IPS-18c (cell line): Measurements from ENCODE around the gene CDX1.

Experiments
- H3K4me3 ChIP-seq: 2 replicates; pipeline ENCODE4 v1.7.0; 2013; ENCODE audit warnings: low read depth, mild to moderate bottlenecking, low read length, moderate library complexity; ENCODE audit not compliant: insufficient read depth
- H3K9me3 ChIP-seq: one replicate; pipeline ENCODE4 v1.6.1; 2013; ENCODE audit warnings: mild to moderate bottlenecking, low read length, moderate library complexity; ENCODE audit not compliant: control insufficient read depth, insufficient read depth

CDX1 gene

GRCh38 chr5:150184990-150185912 lies 18.7 kb downstream of the CDX1 start:
- Histone ChIP-seq H3K4me3 (no peak overlapping the region), H3K9me3 (no peaks in the 10 kb centered on the region)

- Histone ChIP-seq H3K9me3 (no peaks in the 10 kb centered on the region), H3K4me3 (0 out of 2 replicates have a peak overlapping the region, but pooled peaks have one; percentile 24)
Observed at GRCh38 chr5:150186137-150186536, 19.6 kb downstream of the CDX1 start.

- Histone ChIP-seq H3K9me3 (no peaks in the 10 kb centered on the region), H3K4me3 (no peak overlapping the region)
Observed at GRCh38 chr5:150186897-150187296, 20.3 kb downstream of the CDX1 start.

- no peak overlapping the region for H3K4me3 ChIP-seq
- H3K9me3 ChIP-seq, result no peaks in the 10 kb centered on the region
Observed at GRCh38 chr5:150188146-150188842, 21.7 kb downstream of the CDX1 start.

- Histone ChIP-seq H3K9me3 (no peaks in the 10 kb centered on the region), H3K4me3 (no peak overlapping the region)
Observed at GRCh38 chr5:150189326-150189725, 22.7 kb downstream of the CDX1 start.

GRCh38 chr5:150189728-150190502 lies 23.3 kb downstream of the CDX1 start, which contains the start of gene SLC6A7:
Gene SLC6A7 (plus strand): TSS chr5:150190062. CDS start chr5:150190328, 266 bp downstream.
- H3K4me3 ChIP-seq, result peak within 1 kb of the TSS; percentile 52

GRCh38 chr5:150190503-150190979 lies 24.0 kb downstream of the CDX1 start:
- no peaks in the 10 kb centered on the region for H3K9me3 ChIP-seq
- peak overlapping the region; percentile 52 for H3K4me3 ChIP-seq

More at GRCh38 chr5:150189728-150190502, 23.3 kb downstream of the CDX1 start, which contains the start of gene SLC6A7:
- H3K9me3 ChIP-seq, result no peaks in the 10 kb centered on the region

- no peak overlapping the region; the same call in 1 of the 2 replicates for H3K4me3 ChIP-seq
- no peaks in the 10 kb centered on the region for H3K9me3 ChIP-seq
Observed at GRCh38 chr5:150190987-150191386, 24.4 kb downstream of the CDX1 start.

- H3K4me3 ChIP-seq, result no peak overlapping the region
- H3K9me3 ChIP-seq, result no peaks in the 10 kb centered on the region
Observed at GRCh38 chr5:150192462-150192861, 25.9 kb downstream of the CDX1 start.

GRCh38 chr5:150195736-150196485 lies 29.3 kb downstream of the CDX1 start:
- no peaks in the 10 kb centered on the region for H3K9me3 ChIP-seq
- no peak overlapping the region for H3K4me3 ChIP-seq

- Histone ChIP-seq H3K4me3 (no peak overlapping the region), H3K9me3 (no peaks in the 10 kb centered on the region)
Observed at GRCh38 chr5:150196514-150196913, 29.9 kb downstream of the CDX1 start.

GRCh38 chr5:150196986-150197385 lies 30.4 kb downstream of the CDX1 start:
- no peak overlapping the region for H3K4me3 ChIP-seq
- no peaks in the 10 kb centered on the region for H3K9me3 ChIP-seq

- no peaks in the 10 kb centered on the region for H3K9me3 ChIP-seq
- H3K4me3 ChIP-seq, result no peak overlapping the region
Observed at GRCh38 chr5:150197476-150197875, 30.9 kb downstream of the CDX1 start.

- Histone ChIP-seq H3K9me3 (no peaks in the 10 kb centered on the region), H3K4me3 (no peak overlapping the region)
Observed at GRCh38 chr5:150202501-150202900, 35.9 kb downstream of the CDX1 start.

- H3K9me3 ChIP-seq, result no peaks in the 10 kb centered on the region
- H3K4me3 ChIP-seq, result no peak overlapping the region
Observed at GRCh38 chr5:150203832-150204589, 37.4 kb downstream of the CDX1 start.

- Histone ChIP-seq H3K4me3 (no peak overlapping the region), H3K9me3 (no peaks in the 10 kb centered on the region)
Observed at GRCh38 chr5:150204590-150204960, 38.0 kb downstream of the CDX1 start.
